ENCODE measurements around the gene ZDHHC4.
"Not testable (repeated sequence)": the region's sequence is repeated elsewhere in the genome, so short reads cannot be mapped to it uniquely, and the experiment has no call there.

ZDHHC4 gene

DNA sequence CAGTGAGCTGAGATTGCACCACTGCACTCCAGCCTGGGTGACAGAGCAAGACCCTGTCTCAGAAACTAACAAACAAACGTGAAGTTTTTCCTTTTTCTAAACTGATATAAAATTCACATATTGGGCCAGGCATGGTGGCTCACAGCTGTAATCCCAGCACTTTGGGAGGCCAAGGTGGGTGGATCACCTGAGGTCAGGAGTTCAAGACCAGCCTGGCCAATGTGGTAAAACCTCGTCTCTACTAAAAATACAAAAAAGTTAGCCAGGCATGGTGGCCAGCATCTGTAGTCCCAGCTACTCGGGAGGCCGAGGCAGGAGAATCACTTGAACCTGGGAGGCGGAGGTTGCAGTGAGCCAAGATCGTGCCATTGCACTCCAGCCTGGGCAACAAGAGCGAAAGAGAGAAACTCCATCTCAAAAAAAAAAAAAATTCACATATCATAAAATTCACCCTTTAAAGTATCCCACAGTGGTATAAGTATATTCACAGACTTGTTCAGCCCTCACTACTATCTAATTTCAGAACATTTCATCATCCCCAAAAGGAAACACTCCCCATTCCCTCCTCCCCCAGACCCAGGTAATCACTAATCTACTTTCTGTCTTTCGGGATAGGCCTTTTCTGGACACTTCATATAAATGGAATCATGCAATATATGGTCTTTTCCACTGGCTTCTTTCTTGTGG lies 8.6 kb downstream of the ZDHHC4 start:
- not testable (repeated sequence) for H3K4me1 ChIP-seq (ENCODE audit: control insufficient read depth in 1 of 2, insufficient read depth in 2 of 2, low read length in 2 of 2); H3K9me3 ChIP-seq (ENCODE audit: insufficient read depth, low read depth, low read length); H4K91ac ChIP-seq (ENCODE audit: low read depth, low read length); H2AK5ac ChIP-seq (ENCODE audit: low read length); H3K4me2 ChIP-seq (ENCODE audit: low read length); H3K27me3 ChIP-seq (ENCODE audit: insufficient read depth, low read length); H3K18ac ChIP-seq (ENCODE audit: low read length); H2AFZ ChIP-seq (ENCODE audit: insufficient read depth, low read length, poor library complexity); H2BK120ac ChIP-seq (ENCODE audit: insufficient read depth, low read length, poor library complexity); H3K79me2 ChIP-seq (ENCODE audit: control insufficient read depth, insufficient read depth, low read length, poor library complexity); H3K9ac ChIP-seq (ENCODE audit: low read length); H4K12ac ChIP-seq (ENCODE audit: low read depth, low read length); H3K4me3 ChIP-seq (ENCODE audit: low read depth, low read length); H3K14ac ChIP-seq (ENCODE audit: low read length); H2BK5ac ChIP-seq (ENCODE audit: low read depth, low read length, poor library complexity); H2BK12ac ChIP-seq (ENCODE audit: low read length); H3K79me1 ChIP-seq (ENCODE audit: low read length); H3K27ac ChIP-seq (ENCODE audit: low read depth, low read length); H3K4ac ChIP-seq (ENCODE audit: low read depth, low read length); H4K8ac ChIP-seq (ENCODE audit: low read depth, low read length); DNase-seq; H3K23ac ChIP-seq (ENCODE audit: low read length)
- peaks cover 34% of the 10 kb centered on the region in 2 experiments for H3K36me3 ChIP-seq (ENCODE audit: control insufficient read depth in 1 of 2, insufficient read depth in 2 of 2, low read length in 2 of 2)
- no CpG with 5 or more reads among the region's 8 CpGs for WGBS (ENCODE audit: extremely low coverage, insufficient coverage, insufficient read length)

DNA sequence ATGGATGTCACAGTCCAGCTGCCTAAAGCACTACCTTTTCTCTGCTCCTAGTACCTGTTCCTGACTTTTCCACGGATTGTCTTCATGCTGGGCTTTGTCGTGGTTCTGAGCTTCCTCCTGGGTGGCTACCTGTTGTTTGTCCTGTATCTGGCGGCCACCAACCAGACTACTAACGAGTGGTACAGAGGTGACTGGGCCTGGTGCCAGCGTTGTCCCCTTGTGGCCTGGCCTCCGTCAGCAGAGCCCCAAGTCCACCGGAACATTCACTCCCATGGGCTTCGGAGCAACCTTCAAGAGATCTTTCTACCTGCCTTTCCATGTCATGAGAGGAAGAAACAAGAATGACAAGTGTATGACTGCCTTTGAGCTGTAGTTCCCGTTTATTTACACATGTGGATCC lies 11.3 kb downstream of the ZDHHC4 start:
- H3K79me1 ChIP-seq (ENCODE audit: low read length) = peaks cover 6% of the 10 kb centered on the region
- H3K4me2 ChIP-seq (ENCODE audit: low read length) = no peak overlapping the region
- no peak overlapping the region for H3K18ac ChIP-seq (ENCODE audit: low read length)
- H3K4me1 ChIP-seq (ENCODE audit: control insufficient read depth in 1 of 2, insufficient read depth in 2 of 2, low read length in 2 of 2) = peaks cover 6 to 7% of the 10 kb centered on the region in 2 experiments
- H2BK120ac ChIP-seq (ENCODE audit: insufficient read depth, low read length, poor library complexity) = no peak overlapping the region
- H4K91ac ChIP-seq (ENCODE audit: low read depth, low read length) = no peak overlapping the region
- H4K12ac ChIP-seq (ENCODE audit: low read depth, low read length) = no peak overlapping the region
- no peak overlapping the region for H2BK5ac ChIP-seq (ENCODE audit: low read depth, low read length, poor library complexity)
- H2BK12ac ChIP-seq (ENCODE audit: low read length) = no peak overlapping the region
- H3K9me3 ChIP-seq (ENCODE audit: insufficient read depth, low read depth, low read length) = peaks cover 3% of the 10 kb centered on the region
- H3K4ac ChIP-seq (ENCODE audit: low read depth, low read length) = no peak overlapping the region
- H2AFZ ChIP-seq (ENCODE audit: insufficient read depth, low read length, poor library complexity) = no peak overlapping the region
- H3K4me3 ChIP-seq (ENCODE audit: low read depth, low read length) = no peak overlapping the region
- H4K8ac ChIP-seq (ENCODE audit: low read depth, low read length) = no peak overlapping the region
- H3K36me3 ChIP-seq (ENCODE audit: control insufficient read depth in 1 of 2, insufficient read depth in 2 of 2, low read length in 2 of 2) = peaks cover 31 to 32% of the 10 kb centered on the region in 2 experiments
- H3K9ac ChIP-seq (ENCODE audit: low read length) = no peak overlapping the region
- peaks cover 6% of the 10 kb centered on the region for H3K79me2 ChIP-seq (ENCODE audit: control insufficient read depth, insufficient read depth, low read length, poor library complexity)
- no peak overlapping the region for H3K27ac ChIP-seq (ENCODE audit: low read depth, low read length)
- no peak overlapping the region for H2AK5ac ChIP-seq (ENCODE audit: low read length)
- no peaks in the 10 kb centered on the region for H3K27me3 ChIP-seq (ENCODE audit: insufficient read depth, low read length)
- no peak overlapping the region for H3K23ac ChIP-seq (ENCODE audit: low read length)
- no peak for DNase-seq
- no peak overlapping the region for H3K14ac ChIP-seq (ENCODE audit: low read length)
- WGBS (ENCODE audit: extremely low coverage, insufficient coverage, insufficient read length) = no CpG with 5 or more reads among the region's 9 CpGs

DNA sequence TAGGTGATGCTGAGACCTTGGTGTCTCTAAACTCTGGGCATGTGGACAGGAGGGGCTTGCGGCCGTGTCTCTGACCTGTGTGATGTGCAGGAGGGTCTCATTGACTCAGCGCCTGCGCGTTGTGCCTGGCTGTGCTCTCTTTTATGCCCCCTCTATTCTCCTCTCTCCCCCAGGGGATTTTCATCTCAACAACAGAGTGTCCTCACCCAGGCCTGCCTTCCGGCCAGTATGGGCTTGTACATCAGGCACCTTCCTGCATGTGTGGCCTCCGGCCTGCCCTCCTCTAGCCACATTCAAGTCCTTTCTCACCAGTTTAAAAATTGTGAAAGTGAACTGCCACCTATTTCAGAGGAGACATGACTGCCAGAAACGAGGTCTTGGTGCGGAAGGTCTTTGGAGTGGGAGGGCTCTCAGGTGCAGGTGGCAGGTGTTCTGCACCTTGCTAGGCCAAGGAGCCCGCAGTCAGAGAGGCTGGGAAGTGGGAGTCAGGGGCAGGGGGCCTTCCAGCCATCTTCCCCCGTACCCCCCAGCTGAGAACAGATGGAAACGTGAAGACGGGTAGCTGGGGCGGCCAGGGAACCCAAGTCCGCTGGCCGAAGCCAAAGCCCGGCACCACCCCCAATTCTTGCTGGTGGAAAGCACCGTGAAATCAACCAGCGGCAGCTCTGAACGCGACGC lies 12.0 kb downstream of the ZDHHC4 start:
- no peak overlapping the region for H4K8ac ChIP-seq (ENCODE audit: low read depth, low read length)
- H3K23ac ChIP-seq (ENCODE audit: low read length) = no peak overlapping the region
- WGBS (ENCODE audit: extremely low coverage, insufficient coverage, insufficient read length) = no CpG with 5 or more reads among the region's 22 CpGs
- no peak overlapping the region for H2BK5ac ChIP-seq (ENCODE audit: low read depth, low read length, poor library complexity)
- H4K12ac ChIP-seq (ENCODE audit: low read depth, low read length) = no peak overlapping the region
- no peak overlapping the region for H2AK5ac ChIP-seq (ENCODE audit: low read length)
- no peak overlapping the region for H2AFZ ChIP-seq (ENCODE audit: insufficient read depth, low read length, poor library complexity)
- no peak overlapping the region for H3K4me3 ChIP-seq (ENCODE audit: low read depth, low read length)
- peak overlapping the region; percentile 57 for H3K4me2 ChIP-seq (ENCODE audit: low read length)
- H3K27ac ChIP-seq (ENCODE audit: low read depth, low read length) = no peak overlapping the region
- peaks cover 6% of the 10 kb centered on the region for H3K79me1 ChIP-seq (ENCODE audit: low read length)
- DNase-seq = no peak
- H2BK12ac ChIP-seq (ENCODE audit: low read length) = no peak overlapping the region
- no peak overlapping the region for H2BK120ac ChIP-seq (ENCODE audit: insufficient read depth, low read length, poor library complexity)
- H3K36me3 ChIP-seq (ENCODE audit: control insufficient read depth in 1 of 2, insufficient read depth in 2 of 2, low read length in 2 of 2) = peaks cover 36 to 37% of the 10 kb centered on the region in 2 experiments
- H3K9ac ChIP-seq (ENCODE audit: low read length) = no peak overlapping the region
- no peak overlapping the region for H3K4ac ChIP-seq (ENCODE audit: low read depth, low read length)
- no peak overlapping the region for H4K91ac ChIP-seq (ENCODE audit: low read depth, low read length)
- H3K27me3 ChIP-seq (ENCODE audit: insufficient read depth, low read length) = no peaks in the 10 kb centered on the region
- no peak overlapping the region for H3K18ac ChIP-seq (ENCODE audit: low read length)
- no peak overlapping the region for H3K14ac ChIP-seq (ENCODE audit: low read length)
- peaks cover 3% of the 10 kb centered on the region for H3K9me3 ChIP-seq (ENCODE audit: insufficient read depth, low read depth, low read length)
- peaks cover 6% of the 10 kb centered on the region for H3K79me2 ChIP-seq (ENCODE audit: control insufficient read depth, insufficient read depth, low read length, poor library complexity)
- peaks cover 6 to 7% of the 10 kb centered on the region in 2 experiments for H3K4me1 ChIP-seq (ENCODE audit: control insufficient read depth in 1 of 2, insufficient read depth in 2 of 2, low read length in 2 of 2)

DNA sequence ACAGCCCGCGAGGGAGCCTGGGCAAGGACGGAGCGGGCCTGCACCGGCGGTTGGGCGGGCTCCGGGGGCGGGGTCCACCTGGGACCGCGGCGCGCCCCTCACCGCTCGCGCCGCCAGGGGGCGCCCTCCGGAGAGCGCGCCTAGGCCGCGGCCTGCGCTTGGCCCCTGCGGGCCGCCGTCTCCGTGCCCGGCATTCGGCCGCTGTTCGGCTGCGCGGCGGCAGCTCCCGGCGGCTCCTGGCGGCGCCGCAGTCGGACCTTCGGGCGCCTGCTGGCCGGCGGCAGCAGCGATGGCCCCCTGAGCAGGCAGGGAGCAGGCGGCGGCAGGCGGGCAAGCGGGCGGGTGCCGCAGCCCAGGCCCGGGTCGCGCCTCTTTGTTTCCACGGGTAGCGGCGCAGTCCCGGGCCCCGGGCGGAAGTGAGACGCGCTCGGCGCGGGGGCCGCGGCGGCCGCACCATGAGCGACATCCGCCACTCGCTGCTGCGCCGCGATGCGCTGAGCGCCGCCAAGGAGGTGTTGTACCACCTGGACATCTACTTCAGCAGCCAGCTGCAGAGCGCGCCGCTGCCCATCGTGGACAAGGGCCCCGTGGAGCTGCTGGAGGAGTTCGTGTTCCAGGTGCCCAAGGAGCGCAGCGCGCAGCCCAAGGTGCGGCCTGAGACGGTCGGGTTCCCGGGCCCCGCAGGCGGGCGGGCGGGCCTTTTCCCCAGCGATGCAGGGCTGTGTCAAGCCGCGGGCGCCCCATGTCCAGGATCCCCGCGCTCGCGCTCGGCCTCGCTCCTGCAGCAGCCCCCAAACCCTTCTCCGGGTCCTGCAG lies 12.8 kb downstream of the ZDHHC4 start, which contains the start of gene INTS15:
INTS15 (plus strand) TSS at position 193 of the 816 bp plus-strand sequence; CDS start at position 456, 263 bp downstream.
- Histone ChIP-seq H3K4me3 (ENCODE audit: low read depth, low read length) (peak within 1 kb of the TSS; percentile 83), H4K91ac (ENCODE audit: low read depth, low read length) (peak within 1 kb of the TSS; percentile 77), H3K4me1 (ENCODE audit: control insufficient read depth in 1 of 2, insufficient read depth in 2 of 2, low read length in 2 of 2) (peaks cover 6 to 7% of the 10 kb centered on the region in 2 experiments), H3K79me2 (ENCODE audit: control insufficient read depth, insufficient read depth, low read length, poor library complexity) (peaks cover 6% of the 10 kb centered on the region), H2AK5ac (ENCODE audit: low read length) (peak within 1 kb of the TSS; percentile 72), H2AFZ (ENCODE audit: insufficient read depth, low read length, poor library complexity) (peak within 1 kb of the TSS; percentile 99), H3K36me3 (ENCODE audit: control insufficient read depth in 1 of 2, insufficient read depth in 2 of 2, low read length in 2 of 2) (peaks cover 36% of the 10 kb centered on the region in 2 experiments), H3K18ac (ENCODE audit: low read length) (peak within 1 kb of the TSS; percentile 94), H3K23ac (ENCODE audit: low read length) (no peak within 1 kb of the TSS), H3K14ac (ENCODE audit: low read length) (peak within 1 kb of the TSS; percentile 96), H4K8ac (ENCODE audit: low read depth, low read length) (peak within 1 kb of the TSS; percentile 92), H3K27me3 (ENCODE audit: insufficient read depth, low read length) (no peaks in the 10 kb centered on the region), H2BK120ac (ENCODE audit: insufficient read depth, low read length, poor library complexity) (peak within 1 kb of the TSS; percentile 79), H2BK12ac (ENCODE audit: low read length) (no peak within 1 kb of the TSS), H3K9ac (ENCODE audit: low read length) (peak within 1 kb of the TSS; percentile 89), H2BK5ac (ENCODE audit: low read depth, low read length, poor library complexity) (peak within 1 kb of the TSS; percentile 76), H3K4me2 (ENCODE audit: low read length) (peak within 1 kb of the TSS; percentile 90), H3K27ac (ENCODE audit: low read depth, low read length) (peak within 1 kb of the TSS; percentile 81), H4K12ac (ENCODE audit: low read depth, low read length) (peak within 1 kb of the TSS; percentile 87), H3K4ac (ENCODE audit: low read depth, low read length) (peak within 1 kb of the TSS; percentile 72), H3K9me3 (ENCODE audit: insufficient read depth, low read depth, low read length) (no peaks in the 10 kb centered on the region), H3K79me1 (ENCODE audit: low read length) (peaks cover 6% of the 10 kb centered on the region)
- no CpG with 5 or more reads among the region's 107 CpGs for WGBS (ENCODE audit: extremely low coverage, insufficient coverage, insufficient read length)
- DNase-seq = peak; percentile 78 to 93

Data from trophoblast cell (in vitro differentiated cells and primary cell).